GM21381 (cell line): Measurements from ENCODE around the gene PHC1.
A peak's percentile ranks its signal among the peaks of the same experiment; 100 is the strongest.

Source experiments
- ATAC-seq: cut with Tn5 transposase; IDR thresholded peaks from one replicate; pipeline ENCODE4 v1.9.1; 2021; ENCODE audit warnings: mild to moderate bottlenecking, moderate library complexity; ENCODE audit not compliant: unreplicated experiment

PHC1 gene

DNA sequence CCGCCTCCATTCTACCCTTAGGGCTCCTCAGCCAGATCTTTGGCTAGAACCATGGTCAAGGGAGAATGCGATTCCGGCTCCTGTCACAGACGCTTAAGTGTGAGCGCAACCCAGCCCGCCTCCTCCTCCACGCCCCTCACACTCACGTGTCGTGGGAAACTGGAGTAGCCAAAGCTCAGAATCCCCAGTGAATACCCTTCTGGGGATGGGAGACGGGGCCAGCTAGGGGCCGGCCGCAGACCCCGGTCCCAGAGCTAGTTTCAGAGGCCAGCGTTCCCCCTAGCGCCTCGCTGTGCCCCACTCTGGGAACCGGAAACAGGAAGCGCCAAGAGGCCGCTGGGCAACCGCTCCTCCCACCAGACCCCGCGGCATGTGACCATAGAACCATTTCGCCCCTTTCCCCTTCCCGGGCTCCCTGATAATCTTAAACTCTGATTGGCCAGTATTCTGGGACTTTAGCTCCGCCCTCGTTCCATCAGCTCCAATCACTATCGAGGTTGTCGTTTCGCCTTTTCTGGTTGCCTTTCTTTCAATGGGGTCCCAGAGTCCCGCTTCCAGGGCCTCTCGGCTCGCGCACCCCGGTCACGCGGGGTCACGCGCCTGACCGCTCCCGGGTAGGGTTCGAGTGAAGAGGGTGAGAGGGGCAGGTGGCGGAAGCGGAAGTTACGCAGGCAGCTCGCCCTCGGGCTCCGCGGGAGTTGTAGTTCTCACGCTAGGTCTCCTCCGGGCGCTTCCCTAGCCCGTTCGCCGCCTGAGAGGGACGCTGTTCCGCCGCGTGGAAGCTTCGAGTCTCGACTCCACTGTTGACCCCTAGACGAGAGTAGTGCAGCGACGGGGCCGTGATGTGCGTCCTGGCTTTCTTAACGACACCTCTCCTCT lies 35.3 kb downstream of the PHC1 start, which contains the start of gene M6PR:
TSS of gene M6PR (minus strand) at position 304 of the 879 bp plus-strand sequence. CDS start 3,241 bp downstream, outside the sequence.
- peak; percentile 80 for ATAC-seq

DNA sequence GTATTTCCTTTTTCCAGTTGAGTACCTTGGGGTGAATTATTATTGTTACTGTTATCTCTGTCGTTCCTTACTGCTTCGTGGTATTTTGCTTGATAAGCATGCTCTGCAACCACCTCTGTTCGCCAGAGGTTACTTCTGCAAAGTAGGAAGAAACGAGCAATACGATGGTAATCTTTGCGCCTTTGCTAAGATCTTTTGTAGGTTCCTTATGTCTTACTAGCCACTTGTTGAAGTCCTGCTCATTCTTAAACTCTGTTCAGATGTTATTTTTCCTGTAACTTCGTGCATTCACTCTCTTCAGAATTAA lies 35.9 kb downstream of the PHC1 start:
- peak; percentile 5 for ATAC-seq

DNA sequence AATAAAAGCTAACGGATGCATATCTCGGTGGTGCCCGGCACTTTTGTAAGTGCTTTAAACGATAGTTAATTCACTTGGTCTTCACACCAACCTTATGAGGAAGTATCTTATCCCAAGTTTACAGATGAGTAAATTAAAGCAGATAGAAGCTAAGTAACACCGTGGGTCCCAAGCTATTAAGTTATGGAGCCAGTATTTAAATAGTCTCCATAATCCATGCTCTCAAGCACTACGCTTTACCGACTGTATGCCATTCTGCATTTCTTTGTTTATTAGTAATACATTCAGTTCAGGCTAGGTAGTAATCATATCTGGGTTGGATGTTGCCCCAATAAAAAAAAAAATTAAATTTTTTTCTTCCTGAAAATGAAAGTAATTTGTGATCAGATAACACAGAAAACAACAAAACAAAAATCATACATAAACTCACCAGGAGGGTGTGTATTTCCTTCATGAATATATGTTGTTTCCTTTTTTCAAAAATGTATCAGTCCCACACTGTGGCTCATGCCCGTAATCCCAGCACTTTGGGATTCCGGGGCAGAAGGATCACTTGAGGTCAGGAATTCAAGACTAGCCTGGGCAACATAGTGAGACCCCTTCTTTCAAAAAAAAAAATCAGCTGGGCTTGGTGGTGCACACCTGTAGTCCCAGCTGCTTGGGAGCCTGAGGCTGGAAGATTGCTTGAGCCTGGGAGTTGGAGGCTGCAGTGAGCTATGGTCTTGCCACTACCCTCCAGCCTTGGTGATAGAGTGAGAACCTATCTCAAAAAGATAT lies 36.6 kb downstream of the PHC1 start:
- no peak for ATAC-seq

DNA sequence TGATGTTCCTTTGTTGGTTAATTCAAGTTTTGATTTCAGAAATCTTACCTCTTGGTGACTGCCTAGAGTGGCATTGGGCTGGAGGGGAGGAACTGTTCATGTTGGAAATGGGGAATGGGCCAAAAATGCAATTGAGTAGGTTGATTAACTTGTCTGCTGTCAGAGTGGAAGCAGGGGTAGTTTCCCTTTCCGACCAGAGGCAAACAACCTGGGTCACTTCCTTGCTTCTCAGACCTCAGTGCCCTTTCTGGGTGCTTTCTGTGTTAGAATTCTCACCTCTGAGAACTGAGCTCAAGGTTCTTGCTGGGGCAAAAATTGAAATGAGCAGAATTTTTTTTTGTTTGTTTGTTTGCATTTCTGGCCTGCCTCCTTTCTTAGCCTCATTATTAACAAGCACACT lies 37.4 kb downstream of the PHC1 start:
- no peak for ATAC-seq

DNA sequence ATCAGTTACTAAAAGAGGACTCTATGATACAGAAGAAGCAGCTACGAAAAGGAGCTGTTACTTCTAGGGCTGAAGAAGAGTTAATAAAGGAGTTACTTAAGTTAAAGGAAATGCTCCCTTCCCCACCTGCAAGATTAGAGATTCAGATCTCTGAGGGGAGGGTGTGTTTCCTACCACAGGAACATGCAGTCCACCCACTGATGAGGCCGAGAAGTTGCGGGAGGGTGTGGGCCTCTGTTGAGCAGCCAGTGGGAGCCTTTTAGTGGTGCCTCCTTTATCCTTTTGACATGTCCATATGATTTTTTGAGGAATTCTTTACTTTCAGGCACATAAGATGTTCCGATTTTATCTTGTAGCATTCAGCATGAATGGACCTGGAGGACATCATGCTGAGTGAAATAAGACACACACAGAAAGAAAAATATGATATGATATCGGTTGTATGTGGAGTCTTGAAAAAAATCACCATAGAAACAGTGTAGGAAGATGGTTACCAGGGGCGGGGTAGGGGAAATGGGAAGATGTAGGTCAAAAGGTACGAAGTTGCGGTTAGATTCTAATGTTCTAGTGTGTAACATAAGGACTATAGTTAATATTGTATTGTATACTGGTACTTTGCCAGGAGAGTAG lies 39.6 kb downstream of the PHC1 start:
- no peak for ATAC-seq

DNA sequence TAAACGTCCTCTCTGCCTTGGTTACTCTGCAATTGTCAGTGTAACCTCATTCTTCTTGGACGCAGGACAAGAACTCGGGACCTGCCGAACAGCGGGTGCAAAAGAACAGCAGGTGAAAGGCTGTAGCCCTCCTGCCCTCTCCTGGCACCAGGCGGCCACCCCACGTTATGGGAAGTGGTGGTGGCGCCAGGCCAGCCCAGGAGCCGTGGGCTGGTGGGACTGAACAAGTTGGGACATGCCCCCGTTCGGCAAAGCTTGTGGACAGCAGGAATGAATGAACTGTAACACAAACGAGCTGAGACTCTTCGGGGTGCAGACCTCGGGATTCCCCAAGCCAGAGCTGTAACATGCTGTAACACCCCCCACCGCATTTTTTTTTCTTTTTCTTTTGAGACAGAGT lies 41.8 kb downstream of the PHC1 start:
- no peak for ATAC-seq

DNA sequence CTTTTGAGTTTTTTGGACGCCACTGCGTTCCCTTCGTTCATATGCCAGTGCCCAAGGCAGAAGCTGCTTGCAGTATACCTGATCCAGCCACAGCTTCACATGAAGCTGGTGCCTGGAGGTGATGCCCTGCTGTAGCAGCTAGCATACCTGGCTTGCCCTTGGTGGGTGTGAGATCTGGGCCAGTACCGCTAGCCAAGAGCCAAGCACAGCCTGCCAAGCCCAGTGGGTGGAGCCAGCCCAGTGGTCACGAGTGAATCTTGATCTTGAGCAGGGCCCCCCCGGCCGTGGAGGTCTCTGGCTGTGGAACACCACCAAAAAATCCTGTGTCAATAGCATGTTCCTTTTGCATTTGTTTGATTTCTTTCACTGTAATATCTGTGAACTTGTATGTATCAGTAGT lies 42.5 kb downstream of the PHC1 start:
- no peak for ATAC-seq

DNA sequence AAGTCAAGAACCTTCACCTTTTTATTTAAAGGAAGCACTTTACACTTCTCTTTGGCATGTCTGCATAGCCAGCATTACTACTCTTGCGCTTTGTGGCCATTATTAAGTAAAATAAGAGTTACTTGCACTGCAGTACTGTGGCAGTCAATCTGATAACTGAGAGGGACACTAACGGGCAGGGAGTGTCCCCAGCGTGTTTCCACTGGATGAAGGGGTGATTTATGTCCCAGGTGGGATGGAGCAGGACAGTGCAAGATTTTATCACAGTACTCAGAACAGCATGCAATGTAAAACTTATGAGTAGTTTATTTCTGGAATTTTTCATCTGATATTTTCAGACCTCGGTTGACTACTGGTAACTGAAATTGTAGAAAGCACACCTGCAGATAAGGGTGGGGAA lies 43.3 kb downstream of the PHC1 start:
- no peak for ATAC-seq

DNA sequence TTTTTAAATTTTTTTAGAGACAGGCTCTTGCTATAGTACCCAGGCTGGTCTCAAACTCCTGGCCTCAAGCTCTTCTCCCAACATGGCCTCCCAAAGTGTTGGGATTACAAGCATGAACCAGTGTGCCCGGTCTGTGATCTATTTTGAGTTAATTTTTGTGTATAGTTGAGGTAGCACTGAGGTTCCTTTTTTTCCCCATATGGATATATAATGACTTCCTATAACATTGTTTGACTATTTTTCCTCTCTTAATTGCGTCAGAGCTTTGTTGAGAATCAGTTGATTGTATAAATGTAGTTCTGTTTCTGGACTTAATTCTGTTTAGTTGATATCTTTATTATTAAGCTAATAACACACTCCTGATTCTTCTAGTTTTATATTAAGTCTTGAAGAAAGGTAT lies 43.8 kb downstream of the PHC1 start:
- ATAC-seq: no peak

DNA sequence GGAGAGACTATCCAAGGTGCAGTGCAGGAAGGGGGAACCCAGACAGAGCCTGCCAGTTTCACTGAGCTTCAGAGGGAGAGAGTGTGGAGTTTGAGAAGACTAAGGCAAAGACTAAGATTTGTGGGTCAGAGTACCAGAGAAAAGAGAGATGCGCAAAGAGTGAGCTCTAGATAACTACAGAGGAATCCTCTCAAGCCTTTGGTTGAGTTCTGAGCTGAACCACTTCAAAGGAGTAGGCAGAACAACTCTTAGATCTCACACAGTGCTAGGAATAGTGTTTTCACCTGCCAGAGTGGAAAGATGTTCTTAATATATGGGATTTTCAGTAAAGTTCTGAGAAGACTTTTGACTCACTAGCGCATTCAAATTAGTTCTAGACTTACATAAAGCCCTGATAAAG lies 45.9 kb downstream of the PHC1 start:
- ATAC-seq: no peak

DNA sequence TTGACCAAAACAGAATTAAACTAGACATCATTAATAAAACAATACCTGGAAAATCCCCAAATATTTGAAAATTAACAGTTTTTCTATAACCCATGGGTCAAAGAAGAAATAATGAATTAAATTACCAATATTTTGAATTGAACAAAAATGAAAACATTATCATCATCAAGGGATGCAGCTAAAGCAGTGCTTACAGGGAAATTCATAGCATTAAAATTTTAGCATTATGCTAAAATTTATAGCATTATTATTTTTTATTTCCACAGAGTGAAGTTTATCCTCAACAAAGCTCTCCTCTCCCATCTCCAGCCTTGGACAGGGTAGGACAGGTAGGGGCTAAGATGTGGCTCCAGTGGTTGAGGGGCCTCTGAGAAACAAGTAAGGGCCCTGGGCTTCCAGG lies 54.5 kb downstream of the PHC1 start:
- ATAC-seq: no peak

DNA sequence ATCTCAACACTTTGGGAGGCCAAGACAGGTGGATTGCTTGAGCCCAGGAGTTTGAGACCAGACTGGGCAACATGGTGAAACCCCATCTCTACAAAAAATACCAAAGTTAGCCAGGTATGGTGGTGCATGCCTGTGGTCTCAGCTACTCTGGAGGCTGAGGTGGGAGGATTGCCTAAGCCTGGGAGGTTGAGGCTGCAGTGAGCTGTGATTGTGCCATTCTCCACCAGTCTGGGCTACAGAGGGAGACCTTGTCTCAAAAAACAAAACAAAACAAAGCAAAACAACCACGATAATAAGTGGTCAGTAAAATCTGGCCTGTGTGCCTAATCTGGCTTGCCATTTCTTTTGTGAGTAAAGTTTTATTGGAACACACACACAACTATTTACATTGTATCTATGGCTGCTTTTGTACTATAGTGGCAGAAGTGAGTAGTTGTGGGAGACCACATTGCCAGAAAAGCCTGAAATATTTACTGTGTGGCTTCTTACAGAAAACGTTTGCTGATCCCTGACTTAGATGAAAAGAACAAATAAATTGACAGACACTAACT lies 55.6 kb downstream of the PHC1 start:
- ATAC-seq: no peak

DNA sequence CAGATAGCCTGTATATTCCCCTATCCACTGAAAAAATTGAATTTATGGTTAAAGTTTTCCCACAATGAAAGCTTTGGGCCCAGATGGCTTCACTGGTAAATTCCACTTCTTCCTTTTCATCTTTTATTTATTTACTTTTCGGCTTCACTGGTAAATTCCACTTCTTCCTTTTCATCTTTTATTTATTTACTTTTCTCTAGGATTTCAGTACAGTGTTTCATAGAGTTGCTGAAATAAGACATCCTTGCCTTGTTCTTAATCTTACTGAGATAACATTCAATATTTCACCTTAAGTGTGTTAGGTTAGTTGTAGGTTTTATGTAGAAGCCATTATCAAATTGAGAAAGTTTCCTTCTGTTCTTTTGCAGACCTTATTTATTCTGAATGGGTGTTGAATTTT lies 56.1 kb downstream of the PHC1 start:
- no peak for ATAC-seq

DNA sequence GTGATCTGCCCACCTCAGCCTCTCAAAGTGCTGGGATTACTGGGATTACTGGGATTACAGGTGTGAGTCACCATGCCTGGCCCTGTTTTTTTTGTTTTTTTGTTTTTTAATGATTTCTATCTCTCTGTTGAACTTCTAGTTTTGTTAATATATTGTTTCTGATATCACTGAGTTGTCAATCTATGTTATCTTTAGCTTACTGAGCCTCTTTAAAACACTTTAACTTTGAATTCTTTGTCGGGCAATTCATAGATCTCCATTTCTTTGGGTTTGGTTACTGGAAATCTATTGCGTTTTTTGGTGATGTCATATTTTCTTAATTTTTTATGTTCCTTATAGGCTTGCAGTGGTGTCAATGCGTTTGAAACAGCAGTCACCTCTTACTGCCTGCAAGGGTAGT lies 65.8 kb downstream of the PHC1 start:
- ATAC-seq: no peak

DNA sequence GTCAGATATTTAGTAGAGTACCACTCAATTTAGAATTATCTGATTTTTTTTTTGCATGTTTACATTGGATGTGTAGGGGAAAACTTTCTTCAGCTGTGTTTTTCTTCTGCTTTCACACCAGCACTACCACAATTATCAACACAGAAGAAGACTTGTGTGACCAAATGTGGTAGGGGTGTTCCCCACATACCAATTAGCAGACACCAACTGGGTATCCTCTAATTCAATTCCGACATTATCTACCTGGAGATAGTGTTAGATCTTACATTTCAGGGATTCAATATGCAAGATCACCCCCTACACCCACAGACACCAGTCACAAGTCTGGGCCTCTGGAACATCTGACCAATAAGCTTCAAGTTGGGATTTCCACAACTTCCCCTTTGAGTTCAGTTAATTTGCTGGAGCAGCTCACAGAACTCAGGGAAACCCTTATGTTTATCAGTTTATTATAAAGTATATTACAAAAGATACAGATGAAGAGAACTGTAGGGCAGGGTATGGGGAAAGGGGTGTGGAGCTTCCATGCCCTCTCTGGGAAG lies 71.0 kb downstream of the PHC1 start:
- no peak for ATAC-seq

DNA sequence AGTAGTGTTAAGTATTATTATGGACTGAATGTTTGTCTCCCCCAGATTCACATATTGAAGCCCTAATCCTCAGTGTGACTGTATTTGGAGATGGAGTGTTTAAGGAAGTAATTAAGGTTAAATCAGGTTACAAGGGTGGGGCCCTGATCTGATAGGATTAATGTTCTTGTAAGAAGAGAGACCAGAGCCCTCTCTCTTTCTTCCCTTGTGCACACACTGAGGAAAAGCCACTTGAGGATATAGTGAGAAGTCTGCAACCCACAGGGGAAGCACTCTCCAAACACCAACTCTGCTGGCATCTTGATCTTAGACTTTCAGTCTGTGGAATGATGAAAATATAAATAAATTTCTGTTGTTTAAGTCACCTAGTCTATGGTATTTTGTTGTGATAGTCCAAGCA lies 72.9 kb downstream of the PHC1 start:
- no peak for ATAC-seq

DNA sequence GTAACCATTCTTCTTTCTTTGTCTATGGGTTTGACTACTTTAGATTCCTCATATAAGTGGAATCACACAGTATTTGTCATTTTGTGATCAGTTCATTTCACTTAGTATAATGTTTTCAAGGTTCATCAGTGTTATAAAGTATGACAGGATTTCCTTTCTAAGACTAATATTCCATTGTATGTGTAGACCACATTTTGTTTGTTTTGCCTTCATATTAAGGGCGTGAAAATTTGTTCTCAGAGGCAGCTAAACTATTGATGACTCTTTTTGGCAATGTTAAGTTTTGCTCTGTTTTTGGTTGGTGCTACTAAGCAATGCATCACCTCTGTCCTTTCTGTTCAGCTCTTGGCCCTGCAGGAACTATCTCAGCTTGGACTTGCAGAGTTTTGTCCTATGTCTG lies 73.4 kb downstream of the PHC1 start:
- ATAC-seq: no peak

DNA sequence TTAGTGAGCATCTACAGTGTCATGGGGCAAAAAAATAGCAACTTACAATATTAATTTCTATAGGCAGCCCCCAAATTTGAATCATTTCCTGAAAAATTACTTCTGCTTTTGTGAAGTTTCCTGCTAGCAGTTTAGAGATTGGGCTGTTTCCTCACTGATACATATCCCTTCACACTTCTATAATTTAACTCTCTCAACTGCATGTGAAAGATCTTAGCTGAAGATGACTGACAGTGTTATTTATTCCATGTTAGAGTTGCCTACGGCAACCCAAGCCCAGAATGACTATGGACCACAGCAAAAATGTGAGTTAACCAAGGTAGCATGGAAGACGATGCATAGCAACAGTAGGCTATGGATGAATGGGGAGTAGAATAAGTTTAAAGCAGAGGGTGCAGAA lies 75.1 kb downstream of the PHC1 start, which contains the start of gene KLRG1:
TSS of gene KLRG1 (plus strand) at position 134 of the 400 bp plus-strand sequence. CDS start at position 224, 90 bp downstream.
- no peak for ATAC-seq
